ENCODE data around the gene GRM6. TPM values are rescaled to one million over a fixed set of nuclear protein-coding genes. Genes with fewer than 3 reads are reported as not detected.
A peak's percentile ranks its signal among the peaks of the same experiment; 100 is the strongest.

Gene GRM6
- not detected in 2 replicates for total RNA-seq (2014; rRNA removed; shearing (Covaris generic))

DNA sequence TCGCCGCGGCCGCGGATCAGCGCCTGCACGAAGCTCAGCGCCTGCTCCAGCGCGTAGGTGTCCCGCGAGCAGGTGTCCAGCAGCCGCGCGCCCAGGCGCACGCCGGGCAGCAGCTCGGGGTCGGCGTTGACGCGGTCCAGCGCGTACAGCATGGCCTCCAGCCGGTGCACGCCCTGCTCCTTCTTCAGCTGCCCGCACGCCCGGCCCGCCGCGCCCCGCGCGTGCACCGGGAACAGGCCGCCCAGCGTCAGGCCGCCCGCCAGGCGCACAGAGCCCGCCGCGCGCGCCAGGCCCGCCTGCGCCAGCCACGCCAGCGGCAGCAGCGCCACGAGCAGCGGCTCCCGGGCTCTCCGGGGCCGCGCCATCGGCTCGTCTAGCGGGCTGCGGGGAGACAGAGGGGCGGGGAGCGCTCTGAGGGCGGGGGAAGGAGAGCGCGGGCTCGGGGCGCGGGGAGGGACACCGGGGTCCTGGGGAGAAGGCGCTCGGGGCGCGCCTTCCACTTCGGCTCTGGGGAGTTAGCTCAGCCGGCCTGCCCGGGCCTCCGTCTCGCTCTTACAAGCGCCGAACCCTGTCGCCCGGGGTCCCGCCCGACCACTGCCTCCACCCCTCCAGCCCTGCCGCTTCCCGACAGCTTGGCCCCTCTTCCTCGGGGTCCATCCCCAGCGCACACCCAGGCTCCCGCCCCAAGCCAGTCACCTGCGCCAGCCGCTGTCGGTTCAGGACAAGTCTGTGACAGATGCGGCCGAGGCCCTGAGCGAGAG, at the start of gene GRM6:
GRM6 (minus strand) TSS at position 741 of the 761 bp plus-strand sequence; CDS start at position 365, 376 bp downstream.
- DNase-seq (ENCODE audit: low read depth), result no peak

DNA sequence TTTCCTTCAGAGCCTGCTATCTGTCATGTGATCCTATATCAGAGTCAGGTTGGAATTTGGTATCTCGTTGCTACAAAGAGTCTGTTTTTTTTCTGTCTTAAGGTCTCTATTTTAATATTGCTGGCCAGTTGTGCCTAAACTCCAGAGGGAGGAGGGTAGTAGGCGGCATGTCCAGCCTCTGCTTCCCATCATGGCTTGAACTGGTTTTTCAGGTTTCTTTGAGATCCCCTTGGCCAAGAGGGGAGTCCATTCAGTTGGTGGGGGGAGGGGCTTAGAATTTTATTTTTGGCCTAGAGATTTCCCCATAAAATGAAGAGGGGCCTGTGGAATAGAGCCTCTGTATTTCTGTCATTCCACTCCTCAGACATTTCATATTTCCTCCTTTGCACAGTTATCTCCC, 49.6 kb upstream of the GRM6 start:
- DNase-seq (ENCODE audit: low read depth), result no peak

DNA sequence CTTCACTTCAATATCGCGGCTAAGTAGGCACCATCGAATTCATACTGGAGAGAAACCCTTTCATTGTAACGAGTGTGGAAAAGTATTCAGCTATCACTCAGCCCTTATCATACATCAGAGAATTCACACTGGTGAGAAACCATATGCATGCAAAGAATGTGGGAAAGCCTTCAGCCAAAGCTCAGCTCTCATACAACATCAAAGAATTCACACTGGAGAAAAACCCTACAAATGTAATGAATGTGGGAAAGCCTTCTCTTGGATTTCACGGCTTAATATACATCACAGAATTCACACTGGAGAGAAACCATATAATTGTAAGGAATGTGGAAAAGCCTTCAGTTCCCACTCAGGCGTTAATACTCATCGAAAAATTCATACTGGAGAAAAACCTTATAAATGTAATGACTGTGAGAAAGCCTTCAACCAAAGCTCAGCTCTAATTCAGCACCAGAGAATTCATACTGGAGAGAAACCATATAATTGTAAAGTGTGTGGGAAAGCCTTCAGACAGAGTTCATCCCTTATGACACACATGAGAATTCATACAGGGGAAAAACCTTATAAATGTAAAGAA, 38.0 kb upstream of the GRM6 start:
- no peak for DNase-seq (ENCODE audit: low read depth)

DNA sequence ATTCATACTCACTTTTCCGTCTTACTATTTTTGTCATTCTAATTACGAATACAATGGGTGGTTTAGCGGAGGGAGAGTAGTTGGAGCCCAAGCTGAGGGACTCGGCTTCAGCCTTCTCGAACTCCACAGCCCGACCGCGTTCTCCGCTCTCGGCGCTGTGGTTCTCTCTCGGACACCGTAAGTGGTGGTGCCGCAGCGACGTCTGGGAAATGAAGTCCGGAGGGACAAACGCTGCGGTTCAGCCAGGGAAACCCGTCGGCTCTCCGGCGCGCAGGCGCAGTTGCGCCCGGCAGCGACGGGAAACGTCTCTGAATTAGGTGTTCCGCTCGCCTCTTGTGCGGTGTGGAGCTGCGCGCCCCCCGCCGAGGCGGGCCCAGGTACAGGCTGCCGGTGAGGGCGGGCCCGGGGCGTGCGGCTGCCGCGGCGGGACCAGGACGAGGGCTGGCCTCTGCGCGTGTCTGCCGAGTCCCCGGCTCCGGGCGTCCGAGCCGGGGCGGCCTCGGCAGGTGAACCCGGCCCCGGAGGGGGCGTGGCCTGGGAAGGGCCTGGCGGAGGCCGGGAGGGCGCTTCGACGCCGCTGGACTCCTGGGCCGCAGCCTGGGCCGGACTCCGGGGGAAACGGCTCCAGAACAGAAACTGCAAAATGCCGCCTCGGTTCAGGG, 28.5 kb upstream of the GRM6 start, which contains the start of gene ZNF879:
ZNF879 (plus strand) TSS at position 277 of the 662 bp plus-strand sequence. CDS start 1,201 bp downstream, outside the sequence.
- peak; percentile 60 for DNase-seq (ENCODE audit: low read depth)

DNA sequence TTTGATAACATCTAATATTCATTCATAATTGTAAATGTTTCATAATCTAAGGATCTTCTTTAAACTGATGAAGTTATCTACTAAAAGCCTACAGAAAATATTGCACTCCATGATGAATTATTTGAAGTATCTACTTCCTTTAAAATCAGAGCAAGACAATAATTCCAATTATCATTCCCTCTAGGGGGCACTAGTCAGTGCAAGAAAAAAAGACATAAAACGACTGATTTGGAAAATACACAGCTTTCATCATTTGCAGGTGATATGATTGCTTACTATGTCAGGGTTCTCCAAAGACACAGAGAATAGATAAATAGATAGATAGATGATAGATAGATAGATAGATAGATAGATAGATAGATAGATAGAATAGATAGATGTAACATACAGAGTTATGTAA, 13.5 kb upstream of the GRM6 start:
- no peak for DNase-seq (ENCODE audit: low read depth)

DNA sequence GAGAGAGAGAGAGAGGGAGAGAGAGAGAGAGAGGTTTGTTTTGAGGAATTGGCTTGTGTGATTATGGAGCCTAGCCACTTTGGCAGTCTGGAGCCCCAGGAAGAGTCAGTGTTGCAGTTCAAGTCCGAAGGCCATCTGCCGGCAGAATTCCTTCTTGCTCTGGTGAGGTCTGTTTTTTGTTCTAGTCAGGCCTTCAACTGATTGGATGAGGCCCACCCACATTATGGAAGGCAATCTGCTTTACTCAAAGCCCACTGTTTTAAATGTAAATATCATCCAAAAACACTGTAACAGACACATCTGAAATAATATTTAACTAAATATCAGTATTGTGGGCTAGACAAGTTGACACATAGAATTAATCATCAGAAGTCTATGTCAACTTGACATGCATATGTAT, 11.4 kb upstream of the GRM6 start:
- no peak for DNase-seq (ENCODE audit: low read depth)

DNA sequence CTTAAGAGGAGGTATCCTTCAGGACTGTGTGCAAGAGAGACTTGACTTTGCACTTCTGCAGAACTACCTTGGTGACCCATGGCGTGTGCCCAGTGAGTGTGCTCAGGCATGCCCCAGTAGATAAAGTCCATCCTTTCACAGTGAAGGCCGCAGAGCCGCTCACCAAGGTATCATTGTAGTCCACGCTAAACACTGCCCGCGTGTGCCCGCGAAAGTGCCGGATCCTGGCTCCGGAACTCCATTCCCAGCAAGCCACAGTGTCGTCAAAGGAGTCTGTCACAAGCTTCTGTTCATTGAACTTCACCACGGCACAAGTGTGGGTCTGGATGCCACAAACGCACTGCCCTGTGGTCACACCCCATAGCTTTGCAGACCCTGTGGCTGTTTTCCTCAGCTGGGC, 3.3 kb upstream of the GRM6 start:
- DNase-seq (ENCODE audit: low read depth), result no peak

DNA sequence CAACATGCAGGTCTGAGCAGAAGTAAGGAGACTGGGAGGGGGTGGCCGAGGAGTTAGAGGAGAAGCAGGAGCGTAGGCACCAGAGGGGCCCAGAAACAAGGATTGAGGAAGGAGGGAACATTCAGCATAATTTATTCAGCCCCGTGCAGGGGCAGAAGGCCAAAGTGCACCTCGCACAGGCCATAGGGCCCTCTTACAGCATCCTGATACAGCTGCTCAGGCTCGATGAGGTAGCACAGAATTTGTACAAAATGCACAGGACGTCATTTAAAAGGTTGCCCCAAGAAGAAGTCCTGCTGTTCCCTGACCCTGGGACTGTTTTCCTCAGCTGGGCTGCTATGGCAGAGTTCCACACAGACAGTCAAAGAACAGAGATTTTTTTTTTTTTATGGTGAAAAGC, 2.1 kb upstream of the GRM6 start:
- DNase-seq (ENCODE audit: low read depth), result no peak

DNA sequence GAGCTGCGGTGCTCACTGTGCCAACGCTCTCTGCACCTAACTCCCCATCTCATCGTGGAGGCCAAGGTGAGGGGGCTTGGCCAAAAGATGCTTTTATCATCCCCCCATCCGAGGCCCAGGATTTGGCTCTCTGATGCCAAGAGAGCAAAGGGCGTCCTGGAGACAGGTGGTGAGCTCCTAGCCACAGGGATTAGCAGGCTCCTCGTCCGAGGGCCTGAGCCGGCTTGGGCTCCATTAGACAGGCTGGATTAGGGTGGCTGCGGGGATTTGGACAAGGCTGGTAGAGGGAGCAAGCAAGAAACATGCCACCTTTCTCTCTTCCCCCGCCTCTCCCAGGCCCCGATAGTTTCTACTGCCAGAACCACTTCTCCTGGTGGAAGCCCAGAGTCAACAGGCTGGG, 1.0 kb upstream of the GRM6 start:
- DNase-seq (ENCODE audit: low read depth), result no peak

DNA sequence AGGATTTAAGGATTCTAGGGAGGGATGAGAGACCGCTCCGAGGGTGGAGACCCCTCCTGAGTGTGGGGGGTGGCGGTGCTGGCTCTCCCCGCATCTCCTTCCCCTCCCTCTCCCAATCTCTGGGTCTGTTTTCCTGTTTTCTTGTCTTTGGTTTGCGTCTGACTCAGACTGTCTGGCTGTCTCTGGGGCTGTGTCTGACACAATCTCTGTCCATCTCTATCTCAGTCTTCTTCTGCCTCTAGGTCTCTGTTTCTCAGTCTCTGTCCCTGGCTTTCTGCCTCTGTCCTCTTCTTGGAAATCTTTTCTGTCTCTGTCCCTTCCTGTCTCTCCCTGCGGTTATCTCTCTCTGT, 196 bp upstream of the GRM6 start:
- DNase-seq (ENCODE audit: low read depth), result no peak

DNA sequence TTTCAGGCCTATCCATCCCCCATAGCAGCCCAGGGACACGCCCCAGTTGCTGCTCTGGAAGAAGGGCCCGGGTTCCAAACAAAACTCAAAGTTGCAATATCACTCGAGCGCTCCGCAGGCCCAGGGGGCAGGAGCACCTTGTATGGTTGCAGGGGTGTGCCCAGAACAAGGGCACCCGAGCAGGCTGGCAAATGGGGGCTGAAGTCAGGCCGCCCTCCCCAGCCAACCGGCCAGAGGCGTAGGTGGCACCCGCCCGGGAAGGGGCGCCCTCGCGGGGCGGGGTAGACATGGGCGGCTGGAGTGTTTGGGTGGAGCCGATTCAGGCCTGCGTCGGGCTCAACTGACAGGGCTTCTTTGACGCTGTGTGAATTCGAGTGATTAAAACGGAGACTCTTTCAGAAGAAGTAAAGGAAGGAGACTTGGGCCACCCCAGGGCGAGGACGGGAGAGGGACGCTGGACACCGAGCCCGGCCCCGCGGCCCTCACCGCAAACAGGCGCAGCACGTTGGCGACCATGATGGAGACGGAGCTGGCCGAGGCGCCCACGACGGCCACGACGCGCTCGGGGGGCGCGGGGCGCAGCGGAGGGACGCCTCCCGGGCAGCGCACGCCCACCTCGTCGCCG, 1.1 kb downstream of the GRM6 start:
- no peak for DNase-seq (ENCODE audit: low read depth)

DNA sequence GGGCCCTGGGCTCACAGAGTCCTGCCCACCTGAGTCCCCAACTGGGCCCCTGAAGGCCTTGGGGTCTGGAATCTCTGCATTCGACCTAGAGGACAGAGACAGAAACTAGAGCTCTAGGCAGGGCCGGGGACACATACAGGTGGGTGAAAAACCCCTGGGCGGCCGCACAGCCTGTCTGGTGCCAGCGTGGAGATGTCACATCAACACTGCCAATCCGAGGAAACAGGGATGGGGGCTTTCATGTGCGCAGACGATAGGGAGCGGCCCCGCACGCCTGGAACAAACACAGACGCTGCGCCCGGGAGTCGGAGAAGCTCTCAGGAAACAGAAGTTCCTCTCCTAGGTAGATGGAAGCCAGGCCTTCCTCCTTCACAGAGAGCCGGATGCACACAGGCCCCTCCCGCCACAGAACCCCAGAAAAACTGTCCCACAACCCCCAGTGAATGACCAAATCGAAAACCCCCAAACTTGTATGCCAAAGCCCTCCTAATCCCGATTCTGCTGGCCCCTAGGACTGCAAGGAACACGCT, 1.8 kb downstream of the GRM6 start:
- DNase-seq (ENCODE audit: low read depth), result no peak

DNA sequence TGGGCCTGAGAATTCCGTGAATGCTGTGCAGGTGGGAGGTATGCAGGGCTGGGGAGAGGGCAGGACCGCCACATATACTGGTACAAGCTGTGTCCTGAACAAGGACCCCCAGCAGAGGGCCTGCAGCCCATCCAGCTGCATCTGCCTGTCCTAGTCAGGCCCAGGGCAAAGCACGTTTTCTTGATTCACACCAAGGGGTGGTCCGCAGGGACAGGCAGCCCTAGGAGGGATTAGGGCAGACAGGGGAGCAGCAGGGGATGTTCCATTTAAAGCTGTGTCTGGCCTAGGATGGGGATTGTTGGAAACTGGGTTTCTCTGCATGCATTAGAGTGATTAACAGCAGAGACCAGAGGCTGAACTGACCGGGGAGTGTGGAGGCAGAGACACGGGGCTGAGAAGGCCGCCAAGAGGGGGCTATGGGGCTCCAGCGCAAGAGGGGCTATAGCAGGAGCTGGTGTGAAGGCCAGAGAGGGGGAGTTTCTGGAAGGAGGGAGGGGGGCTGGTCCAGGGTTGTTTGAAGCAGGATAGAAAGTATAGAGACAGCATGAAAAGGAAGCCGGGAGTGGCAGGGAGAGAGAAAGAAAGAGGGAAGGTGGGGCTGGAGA, 2.7 kb downstream of the GRM6 start:
- DNase-seq (ENCODE audit: low read depth), result no peak

DNA sequence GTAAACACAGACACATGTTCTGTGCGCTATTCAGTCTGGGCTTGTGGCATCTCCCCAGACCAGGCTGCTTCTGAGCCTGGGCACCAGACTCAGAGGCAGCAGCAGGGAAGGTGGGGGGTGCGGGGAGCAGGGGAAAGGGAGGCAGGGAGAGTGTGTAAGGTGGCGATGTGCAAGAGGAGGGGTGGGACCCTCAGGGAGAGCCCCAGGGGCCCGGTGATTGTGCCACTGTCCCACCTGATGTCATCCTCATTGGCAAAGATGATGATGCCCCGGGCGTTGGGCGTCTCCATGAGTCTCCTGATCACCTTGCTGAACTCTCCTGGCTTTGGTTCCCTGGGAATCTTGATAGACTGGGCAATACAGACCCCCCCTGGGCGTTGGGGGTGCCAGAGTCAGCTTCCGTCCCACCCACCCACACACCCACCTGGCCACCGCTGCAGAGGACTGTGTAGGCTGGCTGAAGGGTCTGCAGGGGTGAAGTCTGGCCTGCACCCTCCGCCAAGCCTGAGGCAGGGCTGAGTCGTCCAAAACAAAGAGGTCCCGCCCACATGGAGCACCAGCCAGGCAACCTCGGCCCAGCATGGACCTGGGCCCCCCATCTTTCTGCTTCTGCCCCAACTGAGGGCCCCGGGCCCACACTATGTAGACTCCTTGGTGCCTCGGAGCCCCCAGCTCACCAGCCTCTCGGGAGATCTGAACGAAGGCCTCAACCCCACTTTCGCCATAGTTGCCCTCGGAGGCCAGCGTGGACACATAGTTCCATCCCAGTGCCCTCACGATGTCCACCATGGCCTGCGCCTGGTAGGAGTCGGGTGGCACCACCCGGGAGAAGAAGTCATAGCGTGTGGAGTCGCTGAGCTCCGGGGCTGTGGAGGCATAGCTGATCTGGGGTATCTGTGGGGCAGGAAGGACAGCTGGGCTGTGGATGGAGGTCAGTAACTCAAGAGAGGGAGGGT, 3.7 kb downstream of the GRM6 start:
- DNase-seq (ENCODE audit: low read depth), result no peak

DNA sequence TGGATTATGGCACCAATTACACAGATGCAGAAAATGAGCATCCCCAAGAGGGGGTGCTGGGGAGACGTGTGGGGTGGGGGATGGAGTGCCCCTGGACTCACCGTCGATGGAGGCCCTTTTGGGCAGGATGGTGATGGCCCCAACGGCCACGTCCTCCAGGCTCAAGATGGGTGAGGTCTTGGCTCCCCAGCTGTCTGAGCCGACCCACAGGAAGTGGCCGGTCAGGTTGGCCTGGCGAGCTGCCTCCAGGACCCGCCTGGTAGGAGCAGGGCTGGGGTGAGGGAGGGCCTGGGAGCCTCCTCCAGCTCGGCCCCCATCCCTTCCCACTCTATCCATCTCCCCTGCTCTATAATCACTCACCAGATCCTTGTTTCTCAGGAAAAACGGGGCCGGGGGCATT, 4.6 kb downstream of the GRM6 start:
- DNase-seq (ENCODE audit: low read depth), result no peak

DNA sequence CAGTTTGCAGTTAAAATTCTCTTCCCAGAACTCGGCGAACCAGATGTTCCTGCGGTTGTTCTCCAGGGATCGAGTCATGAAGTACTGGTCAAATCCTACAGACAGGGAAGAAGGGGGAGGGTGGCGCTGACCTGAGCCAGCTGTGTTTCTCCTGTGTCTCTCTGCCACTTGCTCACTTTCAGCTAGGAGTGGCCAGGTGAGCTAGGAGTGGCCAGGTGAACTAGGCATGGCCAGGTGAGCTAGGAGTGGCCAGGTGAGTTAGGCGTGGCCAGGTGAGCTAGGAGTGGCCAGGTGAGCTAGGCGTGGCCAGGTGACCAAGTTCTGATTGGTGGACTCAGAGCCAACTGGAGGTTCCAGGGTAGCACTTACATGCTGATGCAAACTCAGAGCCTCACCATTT, 5.8 kb downstream of the GRM6 start:
- no peak for DNase-seq (ENCODE audit: low read depth)

DNA sequence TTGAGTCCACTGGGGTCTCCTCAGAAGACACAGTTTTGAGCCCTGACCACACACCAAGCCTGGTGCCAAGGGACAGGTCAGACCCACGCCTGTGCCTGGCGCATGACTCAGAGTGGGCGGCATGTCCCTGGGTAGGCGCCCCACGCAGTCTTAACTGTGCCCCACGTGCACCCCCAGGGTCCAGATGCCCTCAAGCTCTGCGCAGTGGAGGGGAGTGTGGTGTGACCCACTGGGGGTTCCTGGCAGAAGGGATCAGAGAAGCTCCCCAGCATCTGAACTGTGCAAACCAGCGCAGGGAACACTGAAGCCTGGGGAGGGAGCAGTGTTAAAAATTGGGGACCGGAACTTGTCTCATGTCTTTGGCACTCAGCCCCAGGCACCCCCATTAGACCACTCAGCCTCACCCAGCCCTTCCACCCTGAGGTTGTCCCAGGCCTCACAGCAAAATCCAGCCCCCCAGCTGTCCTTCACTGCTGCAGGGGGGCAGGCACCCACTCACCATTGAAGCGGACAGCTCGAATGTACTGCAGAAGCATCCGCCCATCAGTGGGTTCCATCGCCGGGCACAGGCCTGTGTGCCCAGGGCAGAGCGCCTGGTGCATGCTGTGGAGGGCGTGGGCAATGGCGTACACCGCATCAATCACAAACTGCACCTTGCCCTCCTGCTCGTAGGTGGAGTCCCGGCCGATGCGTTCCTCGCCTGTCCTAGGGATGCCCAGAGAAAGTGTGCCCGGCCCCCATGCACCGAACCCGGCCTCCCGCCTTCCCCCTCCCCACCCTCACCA, 6.5 kb downstream of the GRM6 start:
- DNase-seq (ENCODE audit: low read depth), result no peak

DNA sequence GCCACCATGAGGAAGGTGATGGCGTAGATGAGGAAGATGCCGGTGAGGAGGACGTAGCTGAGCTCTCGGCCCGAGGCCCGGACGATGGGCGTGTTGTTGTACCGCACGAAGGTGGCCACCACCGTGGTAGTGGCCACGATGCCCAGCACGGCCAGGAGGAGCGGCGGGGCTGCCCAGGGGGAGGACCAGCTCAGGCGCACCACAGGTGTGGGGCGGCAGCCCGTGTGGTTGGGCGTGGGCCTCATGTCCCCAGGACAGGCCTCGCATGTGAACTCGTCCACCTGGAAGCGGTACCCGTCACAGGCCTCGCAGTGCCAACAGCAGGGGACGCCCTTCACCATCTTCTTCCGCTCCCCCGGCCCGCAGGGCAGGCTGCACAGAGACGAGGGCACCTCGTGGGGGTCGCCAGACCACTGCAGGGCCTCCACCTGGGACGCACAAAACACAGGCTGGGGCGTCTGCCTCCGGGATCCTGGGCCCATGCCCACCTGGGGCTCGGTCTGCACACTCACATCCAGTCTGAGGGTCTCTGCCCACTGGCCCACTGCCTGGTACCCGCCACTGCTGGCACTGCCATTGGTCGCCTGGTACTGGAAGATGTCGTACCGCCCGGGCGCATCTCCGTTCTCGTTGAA, 8.7 kb downstream of the GRM6 start:
- DNase-seq (ENCODE audit: low read depth), result no peak
